Forelimb muscle (tissue), 1 donor: ENCODE measurements around the gene SLIT3. TPM values are rescaled to one million over a fixed set of nuclear protein-coding genes. Genes with fewer than 3 reads are reported as not detected.

ENCODE experiments used
- DNase-seq: peaks from one replicate; pipeline ENCODE4 v3.0.0-alpha.2; 2013; ENCODE audit warnings: low read depth
- polyA plus RNA-seq: library from polyadenylated mRNA; unstranded; fragments of 120-200 nt; gene quantifications from one replicate; pipeline ENCODE4 v1.2.1, GENCODE V29; 2013; ENCODE audit not compliant: insufficient read length

SLIT3 gene
- polyA plus RNA-seq, 1 donor = 6.8 TPM

GRCh38 chr5:169080448-169080911, 220.5 kb downstream of the SLIT3 start:
- DNase-seq = no peak

GRCh38 chr5:169079697-169080096, 221.2 kb downstream of the SLIT3 start:
- DNase-seq = no peak

GRCh38 chr5:169074839-169075238, 226.1 kb downstream of the SLIT3 start:
- DNase-seq = no peak

- no peak for DNase-seq
These were observed 228.7 kb downstream of the SLIT3 start for GRCh38 chr5:169072233-169072632.

GRCh38 chr5:169070413-169070812, 230.5 kb downstream of the SLIT3 start:
- DNase-seq = no peak

GRCh38 chr5:169067751-169068173, 233.2 kb downstream of the SLIT3 start:
- DNase-seq = no peak

- no peak for DNase-seq
These were observed 235.5 kb downstream of the SLIT3 start for GRCh38 chr5:169065400-169065799.

- DNase-seq = no peak
These were observed 236.8 kb downstream of the SLIT3 start for GRCh38 chr5:169064093-169064492.

- no peak for DNase-seq
These were observed 237.5 kb downstream of the SLIT3 start for GRCh38 chr5:169063316-169063953.

GRCh38 chr5:169062690-169063089, 238.2 kb downstream of the SLIT3 start:
- no peak for DNase-seq

- DNase-seq = no peak
These were observed 246.4 kb downstream of the SLIT3 start for GRCh38 chr5:169054506-169054905.

GRCh38 chr5:169052207-169052606, 248.7 kb downstream of the SLIT3 start:
- DNase-seq = no peak

- DNase-seq = no peak
These were observed 249.6 kb downstream of the SLIT3 start for GRCh38 chr5:169051351-169051750.

GRCh38 chr5:169050636-169051035, 250.3 kb downstream of the SLIT3 start:
- no peak for DNase-seq

GRCh38 chr5:169050146-169050571, 250.8 kb downstream of the SLIT3 start:
- DNase-seq = no peak

GRCh38 chr5:169049712-169050111, 251.2 kb downstream of the SLIT3 start:
- no peak for DNase-seq

- DNase-seq = no peak
These were observed 252.5 kb downstream of the SLIT3 start for GRCh38 chr5:169048181-169049125.

GRCh38 chr5:169044962-169045361, 256.0 kb downstream of the SLIT3 start:
- DNase-seq = no peak

- DNase-seq = no peak
These were observed 259.8 kb downstream of the SLIT3 start for GRCh38 chr5:169041180-169041579.

GRCh38 chr5:169039592-169039991, 261.3 kb downstream of the SLIT3 start:
- no peak for DNase-seq

- no peak for DNase-seq
These were observed 263.5 kb downstream of the SLIT3 start for GRCh38 chr5:169037466-169037865.

- DNase-seq = no peak
These were observed 264.7 kb downstream of the SLIT3 start for GRCh38 chr5:169036079-169036805.
